H1 (cell line): ENCODE data around the gene NBAS. TPM values are rescaled to one million over a fixed set of nuclear protein-coding genes. Genes with fewer than 3 reads are reported as not detected.

Source experiments
- BCL11A ChIP-seq, 2 experiments: IDR thresholded peaks; one replicate each; pipeline ENCODE4 v1.6.1; 2011; ENCODE audit warnings: low read depth in 2 of 2, low read length in 2 of 2, mild to moderate bottlenecking in 2 of 2
- CHD2 ChIP-seq: IDR thresholded peaks from 2 replicates; pipeline ENCODE4 v1.6.1; 2012; ENCODE audit warnings: low read length, improper control_type of control experiment
- GTF2F1 ChIP-seq: IDR thresholded peaks from 2 replicates; pipeline ENCODE4 v1.6.1; 2012; ENCODE audit warnings: low read depth, low read length, improper control_type of control experiment, borderline replicate concordance
- SP4 ChIP-seq: IDR thresholded peaks from 2 replicates; pipeline ENCODE4 v1.6.1; 2012; ENCODE audit warnings: low read length, inconsistent platforms
- polyA plus RNA-seq, 7 experiments: library from polyadenylated mRNA; depleted of rRNA in 3 of 7; stranded (reverse) in 5 of 7; unstranded in 2 of 7; fragments of >200 nt in 5 of 7; fragments of 200-250 nt in 2 of 7; gene quantifications; 1 replicate in 5 of 7; 2 replicates in 1 of 7; 4 replicates in 1 of 7; pipeline versions ENCODE4 v1.2.1 to v1.2.3, GENCODE V29; 2011 to 2013; ENCODE audit warnings: missing spikeins in 2 of 7, mixed read lengths in 2 of 7
- total RNA-seq: library from RNA; stranded (reverse); fragmentation: NEBNext Ultra II Directional; extraction: Animal tissue kit (Norgen Biotek cat#: 25700); gene quantifications from 2 replicates; pipeline ENCODE4 v1.2.1, GENCODE V29; 2021
- TF ChIP-seq, protein P1 (sequence below): IDR thresholded peaks from 2 replicates; pipeline ENCODE4 v1.6.1; 2012; ENCODE audit warnings: inconsistent platforms

NBAS gene
- total and polyA plus RNA-seq, 2 of the 8 experiments (the other 6 are each of a cell fraction or from before 2014, with no cell fraction given), result 19.6 to 34.8 TPM

- TF ChIP-seq CHD2, result no peak
- no peak for TF ChIP-seq SP4
- TF ChIP-seq BCL11A (IDR thresholded peaks at IDR 0.05; ENCODE audit: low read depth in 2 of 2, low read length in 2 of 2), result no peak
- TF ChIP-seq, protein P1, sequence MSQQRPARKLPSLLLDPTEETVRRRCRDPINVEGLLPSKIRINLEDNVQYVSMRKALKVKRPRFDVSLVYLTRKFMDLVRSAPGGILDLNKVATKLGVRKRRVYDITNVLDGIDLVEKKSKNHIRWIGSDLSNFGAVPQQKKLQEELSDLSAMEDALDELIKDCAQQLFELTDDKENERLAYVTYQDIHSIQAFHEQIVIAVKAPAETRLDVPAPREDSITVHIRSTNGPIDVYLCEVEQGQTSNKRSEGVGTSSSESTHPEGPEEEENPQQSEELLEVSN, result no peak
- no peak for TF ChIP-seq GTF2F1
Observed at GRCh38 chr2:15127876-15128275, 433.3 kb downstream of the NBAS start (continued).
